Activated effector memory CD4-positive, alpha-beta T cell treated with Interleukin-2 at 50 U/mL for 16 hours (primary cell): ENCODE data around the gene EMILIN2.
"Not testable (repeated sequence)": the region's sequence is repeated elsewhere in the genome, so short reads cannot be mapped to it uniquely, and the experiment has no call there.

Experiments used
- DNase-seq: peaks from one replicate; pipeline ENCODE4 v3.0.0-alpha.2; 2020

Gene EMILIN2

DNA sequence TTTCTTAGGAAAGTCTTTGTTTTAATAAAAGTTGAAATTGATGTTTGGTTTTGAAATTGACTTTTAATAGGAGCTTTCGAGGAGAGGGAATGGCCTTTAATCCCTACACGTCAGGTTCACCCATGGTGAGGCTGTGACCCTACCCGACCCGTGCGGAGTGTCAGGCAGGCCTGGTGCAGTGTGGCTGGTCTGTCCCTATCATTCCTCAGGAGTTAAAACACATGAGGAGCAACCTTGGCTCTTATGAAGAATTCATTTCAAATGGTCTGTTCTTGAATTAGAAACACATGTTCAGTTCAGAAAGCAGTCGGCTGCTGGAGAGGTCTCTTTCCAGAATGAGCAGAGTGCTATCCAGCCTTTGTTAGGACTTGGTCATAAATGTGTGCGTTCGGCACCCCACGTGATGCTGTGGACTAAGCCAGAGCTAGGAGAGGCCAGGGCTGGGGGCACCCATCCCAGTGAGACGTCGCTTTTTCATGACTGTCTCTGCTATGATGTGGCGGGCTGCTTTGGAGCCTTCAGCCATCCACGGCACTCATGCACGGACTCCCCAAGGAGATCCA is 54.7 kb downstream of the EMILIN2 start:
- no peak for DNase-seq

DNA sequence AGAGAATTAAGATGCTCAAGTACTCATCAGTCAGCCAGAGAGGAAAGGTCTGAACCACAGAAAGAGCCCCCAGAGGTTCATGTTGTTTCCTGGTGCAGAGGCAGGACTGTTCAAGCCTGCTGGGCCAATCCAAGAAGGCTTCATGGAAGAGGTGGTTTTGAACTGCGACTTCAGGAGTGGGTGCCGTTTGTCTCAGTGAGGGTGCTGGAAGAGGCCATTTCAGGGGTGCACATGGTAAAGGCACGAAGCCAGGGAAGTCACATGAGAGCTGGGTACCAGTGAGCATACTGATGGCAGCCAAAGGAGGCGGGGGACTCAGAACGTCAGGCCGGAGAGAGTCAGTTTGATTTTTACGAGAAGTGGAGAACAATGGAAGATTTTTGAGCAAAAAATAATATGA is 55.5 kb downstream of the EMILIN2 start:
- DNase-seq: no peak

DNA sequence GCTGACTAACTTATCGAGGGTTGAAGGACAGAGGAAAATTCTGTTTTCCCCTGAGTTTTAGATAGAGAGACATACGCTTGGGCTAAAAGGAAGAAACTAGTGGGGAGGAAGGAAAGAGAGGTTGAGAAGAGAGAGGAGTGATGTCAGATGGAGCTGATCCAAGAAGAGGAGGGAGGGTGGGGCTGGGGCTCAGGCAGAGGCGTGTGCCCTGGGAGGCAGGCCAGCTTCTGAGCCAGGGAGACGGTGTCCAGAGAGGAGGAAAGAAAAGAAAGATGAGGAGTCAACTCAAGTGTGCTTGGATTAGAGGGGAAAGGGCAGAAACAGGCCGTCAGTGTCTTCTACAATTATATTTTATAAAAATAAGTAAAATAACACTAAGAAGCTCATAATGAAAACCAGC is 56.2 kb downstream of the EMILIN2 start:
- no peak for DNase-seq

DNA sequence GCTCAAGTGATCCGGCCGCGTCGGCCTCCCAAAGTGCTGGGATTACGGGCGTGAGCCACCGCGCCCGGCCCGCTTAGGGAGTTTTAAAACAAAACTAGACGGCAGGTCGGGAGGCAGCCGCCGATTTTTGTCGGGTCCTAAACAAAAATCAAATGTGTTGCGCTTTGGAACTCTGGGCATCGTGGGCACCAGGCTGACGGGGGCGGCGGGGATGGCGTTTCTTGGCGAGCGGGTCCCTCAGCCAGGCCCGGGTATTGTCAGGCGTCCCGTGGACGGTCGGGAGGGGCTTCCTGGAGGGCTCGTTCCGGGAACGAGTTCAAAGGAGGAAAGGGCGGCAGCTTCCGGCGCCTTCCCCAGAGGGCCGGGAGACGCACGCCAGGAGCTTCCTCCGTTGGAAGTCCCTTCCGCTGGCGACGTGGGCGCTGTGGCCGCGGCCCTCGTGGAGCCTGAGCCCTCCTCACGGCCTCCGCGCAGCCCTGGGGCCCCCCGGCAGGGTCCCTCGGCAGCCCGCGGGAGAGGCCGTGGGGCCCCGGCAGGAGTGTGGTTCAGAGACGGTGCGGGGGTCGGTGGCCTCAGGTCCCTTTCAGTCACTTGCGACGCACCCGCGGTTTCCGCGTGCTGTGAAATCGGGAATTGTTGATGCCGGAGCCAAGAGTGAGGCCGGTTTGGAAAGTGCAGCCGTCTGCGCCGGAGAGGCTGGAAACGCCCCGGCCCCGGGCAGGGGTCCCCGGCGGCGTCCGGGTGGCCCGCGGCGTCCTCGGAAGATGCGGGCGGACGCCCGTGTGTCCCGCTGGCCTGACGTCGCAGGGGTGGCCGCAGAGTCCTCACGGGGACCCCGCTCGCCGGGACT is 59.3 kb downstream of the EMILIN2 start:
- peak; percentile 35 for DNase-seq

DNA sequence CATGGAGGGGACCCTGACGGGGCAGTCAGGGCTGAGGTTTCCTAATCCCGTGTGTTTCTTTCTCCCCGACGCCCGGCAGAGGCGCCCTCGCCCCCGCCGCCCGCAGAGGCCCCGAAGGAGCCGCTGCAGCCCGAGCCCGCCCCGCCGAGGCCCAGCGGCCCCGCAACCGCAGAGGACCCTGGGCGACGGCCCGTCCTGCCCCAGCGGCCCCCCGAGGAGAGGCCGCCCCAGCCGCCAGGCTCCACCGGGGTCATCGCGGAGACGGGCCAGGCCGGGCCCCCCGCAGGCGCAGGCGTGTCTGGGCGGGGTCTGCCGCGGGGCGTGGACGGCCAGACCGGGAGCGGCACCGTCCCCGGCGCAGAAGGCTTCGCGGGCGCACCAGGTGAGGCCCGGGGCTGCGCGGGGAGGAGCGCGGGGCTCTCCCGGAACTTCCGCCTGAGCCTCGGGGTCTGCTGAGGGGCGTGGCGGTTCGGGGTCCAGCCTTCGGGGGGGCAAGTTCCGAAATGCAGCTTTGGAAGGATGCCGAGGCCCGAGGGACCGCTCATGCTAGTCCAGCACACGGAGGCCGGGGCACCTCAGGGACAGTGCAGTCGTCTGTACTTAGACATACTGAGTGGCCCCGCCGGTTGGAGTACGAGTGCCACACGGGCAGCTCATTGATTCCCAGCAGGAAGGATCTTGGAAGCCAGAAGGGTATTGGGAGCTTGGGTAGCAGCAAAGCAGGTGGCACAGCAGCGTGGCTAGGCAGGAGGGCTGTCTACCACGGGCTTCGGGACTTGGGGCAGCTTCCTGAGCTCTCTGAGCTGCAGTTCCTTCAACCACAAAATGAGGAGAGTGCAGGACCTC is 60.1 kb downstream of the EMILIN2 start:
- DNase-seq: peak; percentile 44

DNA sequence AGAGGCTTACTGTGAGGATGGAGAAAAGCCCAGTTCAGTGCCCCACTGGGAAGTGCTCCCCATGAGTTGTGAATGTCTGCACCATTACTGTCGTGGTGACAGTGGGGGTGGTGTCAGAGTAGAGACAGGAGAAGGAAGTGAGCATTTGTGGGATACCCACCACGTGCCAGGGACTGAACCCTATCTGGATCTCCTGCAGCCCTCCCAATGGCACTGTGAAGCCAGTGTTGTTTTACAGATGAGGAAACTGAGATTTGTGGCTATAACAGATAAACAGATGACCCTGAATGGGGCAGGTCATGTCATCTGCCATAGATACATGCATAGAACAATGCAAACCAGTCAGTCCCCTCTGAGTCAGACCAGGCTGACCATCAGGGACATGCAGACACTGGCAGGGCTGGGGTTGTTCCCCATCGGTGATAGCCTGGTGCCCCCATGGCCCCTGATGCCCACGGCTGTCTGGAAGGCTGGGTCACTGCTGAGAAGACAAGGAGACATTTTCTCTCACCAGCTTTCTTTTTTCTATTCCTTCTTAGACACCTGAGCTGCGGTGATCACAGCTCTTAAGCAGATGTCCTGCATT is 60.8 kb downstream of the EMILIN2 start:
- no peak for DNase-seq

DNA sequence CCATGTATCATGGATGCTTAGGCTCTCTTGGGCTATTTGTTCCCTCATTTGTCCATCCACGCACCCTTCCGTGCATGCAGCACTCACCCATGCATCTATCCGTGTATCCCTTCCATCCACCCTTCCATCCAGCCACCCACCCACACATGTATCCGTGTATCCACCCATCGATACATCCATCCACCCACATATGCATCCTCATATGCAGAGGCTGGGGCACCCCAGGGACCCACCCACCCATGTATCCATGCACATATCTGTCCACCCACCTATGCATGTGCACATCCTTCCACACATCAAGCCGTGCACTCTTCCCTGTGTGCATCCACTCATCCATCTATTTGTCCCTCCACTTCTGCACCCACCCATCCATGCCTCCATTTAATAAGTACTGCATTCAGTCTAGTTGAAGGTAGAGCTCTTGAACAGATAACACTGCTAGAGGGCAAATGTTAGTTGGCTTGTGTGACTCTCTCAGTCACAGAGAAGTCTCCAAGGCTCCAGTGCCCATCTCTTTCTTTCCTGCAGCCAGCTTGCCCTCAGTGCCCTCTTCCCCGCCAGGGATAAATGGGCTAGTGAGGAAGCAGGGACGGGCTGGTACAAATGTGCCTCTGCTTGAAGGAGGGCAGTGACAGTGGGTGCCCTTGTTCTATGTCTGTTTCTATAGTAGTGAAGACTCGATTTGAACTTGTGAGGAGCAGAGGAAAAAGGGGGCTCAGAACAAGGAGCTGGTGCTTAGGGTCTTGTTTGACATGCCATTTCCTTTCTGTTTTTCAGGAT is 61.5 kb downstream of the EMILIN2 start:
- DNase-seq: no peak

DNA sequence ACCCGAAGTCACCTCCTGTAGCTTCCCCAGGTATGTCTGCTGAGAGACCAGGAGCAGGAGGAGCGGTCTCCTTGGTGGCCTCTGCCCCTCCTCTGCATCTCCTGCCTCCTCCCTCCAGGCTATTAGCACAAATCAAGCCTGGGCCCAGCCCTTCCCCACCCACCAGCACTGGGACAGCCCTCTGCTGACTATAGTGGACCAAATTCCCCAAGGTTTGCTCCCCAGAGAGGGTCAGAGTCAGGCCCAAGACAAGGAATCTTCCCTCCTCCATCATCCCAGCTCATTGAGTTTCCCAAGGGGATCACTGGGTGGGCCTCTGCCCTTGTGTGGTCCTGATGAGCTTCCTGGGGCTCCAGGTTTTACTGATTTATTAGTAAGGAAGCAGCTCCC is 62.1 kb downstream of the EMILIN2 start:
- DNase-seq: no peak

DNA sequence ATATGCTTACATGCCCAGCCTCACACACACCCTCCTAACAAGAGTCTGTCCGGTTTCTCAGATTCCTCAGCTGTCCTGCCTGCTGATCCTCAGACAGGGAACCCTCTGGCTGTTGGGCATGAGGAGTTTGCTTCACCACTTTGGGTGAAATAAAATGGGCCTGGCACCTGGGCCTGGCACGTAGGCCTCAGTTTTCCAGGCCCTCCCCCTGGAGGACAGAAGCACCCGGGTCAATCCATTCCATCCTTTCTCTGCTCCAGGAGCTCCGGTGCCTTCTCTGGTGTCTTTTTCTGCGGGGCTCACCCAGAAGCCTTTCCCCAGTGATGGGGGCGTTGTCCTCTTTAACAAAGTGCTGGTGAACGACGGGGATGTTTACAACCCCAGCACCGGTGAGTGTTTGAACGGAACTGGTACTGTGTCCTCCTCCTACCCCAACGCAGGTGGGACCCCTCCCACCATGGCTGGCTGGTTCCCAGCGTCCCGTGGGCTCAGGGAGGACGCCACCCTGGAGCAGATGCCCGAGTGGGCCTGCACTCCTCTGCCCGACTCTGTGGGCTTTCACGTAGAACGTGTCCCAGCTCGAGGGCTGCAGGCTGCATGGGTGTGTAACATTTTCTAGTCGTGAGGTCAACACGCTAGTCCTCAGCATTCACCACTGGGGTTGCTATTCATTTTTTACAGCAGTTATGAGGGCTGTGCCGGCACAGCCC is 62.8 kb downstream of the EMILIN2 start:
- DNase-seq: no peak

DNA sequence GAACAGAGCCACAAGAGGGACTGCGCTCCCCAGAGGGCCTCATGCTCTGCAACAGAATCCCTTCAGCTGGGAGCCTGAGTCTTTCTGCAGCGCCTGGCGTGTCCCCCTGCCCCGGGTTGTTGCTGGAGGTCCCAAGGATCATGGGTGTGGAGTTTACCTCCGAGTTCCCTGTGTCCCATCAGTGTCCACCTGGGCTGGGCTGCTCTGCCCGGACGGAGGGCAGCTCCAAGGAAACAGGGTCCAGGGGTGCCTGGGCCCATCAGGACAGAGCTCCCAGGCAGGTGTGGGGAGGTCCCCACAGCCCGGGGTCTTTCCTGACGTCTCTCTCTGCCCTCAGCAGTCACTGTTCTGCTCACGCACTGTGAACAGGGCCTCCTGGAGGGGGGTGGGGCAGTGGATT is 63.5 kb downstream of the EMILIN2 start:
- no peak for DNase-seq

DNA sequence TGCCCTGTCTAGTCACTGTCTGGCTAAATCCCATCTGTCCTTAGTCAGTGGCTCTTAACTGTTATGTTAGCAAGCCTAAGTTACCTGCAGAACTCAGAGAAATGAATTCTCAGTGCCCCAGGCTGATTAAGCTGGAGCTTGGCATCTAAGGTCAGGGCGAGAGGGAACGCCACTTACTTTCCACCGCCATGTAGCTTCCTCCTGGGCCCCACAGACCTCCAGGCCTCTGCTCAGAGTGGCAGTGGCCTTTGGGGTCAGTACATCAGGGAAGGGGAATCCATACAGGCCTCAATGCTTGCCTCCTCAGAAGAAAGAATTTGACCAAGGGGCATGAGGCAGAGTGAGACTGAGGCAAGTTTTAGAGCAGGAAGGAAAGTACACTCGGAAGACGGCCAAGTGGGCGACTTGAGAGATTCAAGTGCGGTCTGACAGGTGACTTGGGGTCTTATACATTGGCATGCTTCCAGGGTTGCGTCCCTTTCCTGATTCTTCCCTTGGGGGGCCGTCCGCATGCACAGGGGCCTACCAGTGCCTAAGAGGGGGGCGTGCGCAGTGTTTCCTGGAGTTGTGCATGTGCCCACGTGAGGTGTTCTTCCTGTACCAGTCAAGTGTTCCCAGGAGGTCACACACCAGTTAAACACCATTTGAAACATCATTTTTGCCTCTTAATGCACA is 64.1 kb downstream of the EMILIN2 start:
- DNase-seq: no peak

DNA sequence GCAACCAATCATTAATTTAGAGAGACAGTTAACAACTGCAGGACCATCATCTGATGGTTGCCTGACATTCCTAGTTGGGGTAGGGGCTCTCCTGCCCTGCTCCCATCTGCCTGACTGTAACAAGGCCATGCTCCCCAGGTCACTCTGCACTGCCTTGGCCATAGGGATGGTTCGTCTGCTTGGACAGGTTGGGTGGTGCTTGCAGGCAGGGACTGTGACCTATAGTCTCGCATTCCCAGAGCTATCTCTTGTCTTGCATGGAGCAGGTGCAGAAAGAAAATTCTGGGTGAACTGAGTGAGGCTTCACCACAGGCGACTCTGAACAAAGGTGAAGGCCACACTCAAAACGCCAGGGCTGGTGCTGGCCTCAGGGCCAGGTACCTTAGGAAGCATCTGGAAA is 64.7 kb downstream of the EMILIN2 start:
- no peak for DNase-seq

DNA sequence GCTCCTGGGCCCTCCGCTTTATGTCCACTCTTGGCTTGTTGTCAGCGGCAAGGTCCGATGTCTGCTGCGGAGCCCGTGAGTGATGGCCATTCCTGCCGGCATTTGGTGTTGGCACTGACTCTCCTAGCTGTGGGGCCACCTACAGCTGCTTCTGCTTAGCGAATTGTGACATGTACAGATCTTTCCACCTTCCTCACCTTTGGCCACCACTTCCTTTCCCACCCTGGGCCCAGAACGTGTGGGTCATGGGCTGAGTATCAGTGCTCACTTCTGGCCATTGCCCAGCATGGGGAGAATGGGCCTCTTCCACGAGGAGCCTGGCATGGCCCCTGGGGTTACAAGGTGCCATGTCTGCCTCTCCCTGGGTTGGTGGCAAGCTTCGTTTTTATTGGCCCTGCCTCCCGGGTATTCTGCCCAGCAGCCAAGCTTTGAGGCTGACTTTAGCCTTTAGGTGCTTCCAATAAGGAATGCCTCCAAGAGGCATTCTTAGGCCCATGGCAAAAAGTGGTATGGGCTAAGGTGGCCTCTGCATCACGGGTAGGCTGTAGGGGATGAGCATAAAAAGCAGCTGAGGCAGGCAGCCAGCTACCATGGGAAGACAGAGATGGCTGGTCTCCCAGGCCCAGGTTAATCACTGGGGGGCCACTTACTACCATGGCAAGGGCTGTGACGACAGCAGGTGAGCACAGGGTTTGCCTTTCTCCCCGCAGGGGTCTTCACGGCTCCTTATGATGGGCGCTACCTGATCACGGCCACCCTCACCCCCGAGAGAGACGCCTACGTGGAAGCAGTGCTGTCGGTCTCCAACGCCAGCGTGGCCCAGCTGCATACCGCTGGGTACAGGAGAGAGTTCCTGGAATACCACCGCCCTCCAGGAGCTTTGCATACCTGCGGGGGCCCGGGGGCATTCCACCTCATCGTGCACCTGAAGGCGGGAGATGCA is 65.8 kb downstream of the EMILIN2 start:
- DNase-seq: no peak

DNA sequence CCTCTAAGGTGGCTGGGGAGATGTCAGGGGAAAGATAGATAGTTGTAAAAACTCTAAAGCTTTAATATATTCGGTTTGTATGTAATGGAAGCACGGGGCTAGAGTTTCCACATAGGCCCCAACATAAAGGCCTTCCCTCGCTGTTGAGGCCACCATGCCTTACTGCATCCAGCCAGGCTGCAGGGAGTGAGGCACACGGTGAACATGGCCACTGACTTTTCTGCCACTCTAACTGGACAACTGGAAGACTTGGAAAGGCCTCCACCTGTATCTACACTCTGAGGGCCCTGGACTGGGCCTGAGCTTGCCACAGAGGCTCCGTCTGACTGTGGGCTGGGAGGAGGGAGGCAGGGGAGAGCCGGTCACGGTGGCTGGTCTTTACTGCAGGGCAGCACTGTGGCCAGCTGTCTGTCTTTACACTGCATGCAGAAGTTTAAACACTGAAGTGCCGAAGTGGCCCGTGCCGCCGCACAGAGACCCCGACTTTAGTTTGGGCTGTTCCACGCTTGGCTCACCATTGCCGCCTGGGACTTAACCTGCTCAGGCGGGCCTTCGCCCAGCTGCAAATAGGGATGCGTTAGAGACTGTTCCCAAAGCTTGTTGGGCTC is 66.7 kb downstream of the EMILIN2 start:
- DNase-seq: no peak

DNA sequence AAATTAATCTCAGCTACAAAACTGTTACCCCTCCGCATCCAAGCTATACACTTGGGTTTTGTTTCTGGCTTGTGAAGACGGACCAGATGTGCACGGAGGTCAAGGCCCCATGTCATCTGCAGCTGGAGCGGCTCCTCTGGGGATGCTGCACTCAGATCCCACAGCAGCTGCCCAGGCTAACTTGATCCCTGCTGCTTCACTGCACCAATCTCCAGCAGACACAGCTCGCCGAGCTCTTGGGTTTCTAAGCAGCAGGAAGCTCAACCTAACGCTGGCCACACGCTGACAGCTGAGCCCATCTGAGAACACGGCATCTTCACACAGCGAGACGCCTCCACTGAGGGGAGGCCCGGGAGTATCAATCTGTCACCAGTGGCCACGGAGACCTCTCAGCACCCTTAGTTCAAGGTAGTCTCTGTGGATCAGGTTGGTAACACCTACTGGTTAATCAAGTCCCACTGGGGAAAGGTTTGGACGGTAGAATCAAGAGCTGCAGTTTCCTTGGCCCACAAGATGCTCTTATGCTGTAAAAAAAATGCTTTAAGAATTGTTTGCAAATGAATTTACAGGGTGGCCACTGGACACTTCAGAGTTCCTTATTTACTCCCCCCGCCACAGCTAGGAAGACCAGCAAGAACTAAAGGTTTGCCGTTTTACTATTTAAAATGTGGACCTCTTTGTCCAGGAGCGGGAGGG is 67.5 kb downstream of the EMILIN2 start:
- no peak for DNase-seq

DNA sequence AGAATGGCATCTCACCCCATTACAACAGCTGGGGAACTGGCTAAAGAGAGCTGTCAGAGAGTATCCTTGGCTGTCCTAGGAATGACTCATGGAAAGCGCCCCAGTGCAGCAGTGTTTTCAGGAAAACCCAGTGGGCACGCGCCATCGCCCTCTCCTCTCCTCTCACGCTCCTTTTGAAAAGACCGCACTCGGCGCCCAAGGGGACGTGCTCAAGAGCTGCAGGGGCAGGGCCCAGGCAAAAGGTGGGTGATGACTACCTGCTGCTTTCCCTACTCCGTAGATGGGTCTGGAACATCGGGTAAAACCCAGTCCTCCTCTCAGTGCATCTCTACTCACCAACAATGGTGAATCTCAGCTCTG is 68.1 kb downstream of the EMILIN2 start:
- no peak for DNase-seq

DNA sequence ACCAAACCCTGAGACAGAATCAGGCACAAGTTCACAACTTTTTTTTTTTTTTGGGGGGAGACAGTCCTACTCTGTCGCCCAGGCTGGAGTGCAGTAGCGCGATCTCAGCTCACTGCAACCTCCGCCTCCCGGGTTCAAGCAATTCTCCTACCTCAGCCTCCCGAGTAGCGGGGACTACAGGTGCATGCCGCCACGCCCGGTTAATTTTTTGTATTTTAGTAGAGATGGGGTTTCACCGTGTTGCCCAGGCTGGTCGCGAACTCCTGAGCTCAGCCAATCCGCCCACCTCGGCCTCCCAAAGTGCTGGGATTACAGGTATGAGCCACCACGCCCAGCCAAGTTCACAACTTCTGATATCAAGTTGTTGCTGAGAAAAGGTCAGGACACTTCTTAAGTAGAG is 68.7 kb downstream of the EMILIN2 start:
- DNase-seq: not testable (repeated sequence)

DNA sequence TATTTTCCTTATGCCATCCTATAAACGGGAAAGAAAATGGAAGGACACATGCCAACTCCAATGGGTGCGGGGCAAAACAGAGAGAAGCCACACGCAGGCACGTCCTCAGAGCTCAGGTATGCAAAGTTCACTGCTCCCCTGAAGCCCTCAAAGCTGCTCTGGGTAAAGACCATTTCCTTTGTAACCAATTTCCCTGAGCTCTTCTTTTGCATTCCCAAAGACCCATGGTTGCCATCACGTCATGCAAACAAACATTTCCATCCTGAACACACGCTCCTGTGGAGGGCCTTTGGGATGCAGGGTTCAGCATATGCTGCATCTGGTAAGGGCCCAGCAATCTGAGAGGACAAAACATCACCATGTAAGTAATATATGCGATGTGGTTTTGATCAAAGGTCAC is 69.4 kb downstream of the EMILIN2 start:
- no peak for DNase-seq
